DND-41 (cell line): ENCODE data around the gene AUTS2.

ENCODE experiments used
- ATAC-seq: fragments of 200-7000 bp; cut with Tn5 transposase; 3 replicates; pipeline ENCODE4 v1.9.1; 2021; ENCODE audit warnings: low read depth; ENCODE audit not compliant: insufficient read depth
- DNase-seq: peaks from one replicate; pipeline ENCODE4 v3.0.0-alpha.2; 2020
- H2AFZ ChIP-seq: 2 replicates; pipeline ENCODE4 v1.6.0; 2012; ENCODE audit warnings: low read depth, low read length
- H3K27ac ChIP-seq: 2 replicates; pipeline ENCODE4 v1.5.1; 2012; ENCODE audit warnings: low read length, inconsistent platforms
- H3K27me3 ChIP-seq: fragments of 200-600 bp; sonication (generic); 2 replicates; pipeline ENCODE4 v1.6.0; 2012; ENCODE audit warnings: low read length, mild to moderate bottlenecking, inconsistent platforms; ENCODE audit not compliant: insufficient read depth, poor library complexity
- H3K36me3 ChIP-seq: 2 replicates; pipeline ENCODE4 v1.5.1; 2012; ENCODE audit warnings: low read length, inconsistent platforms; ENCODE audit not compliant: insufficient read depth
- H3K4me1 ChIP-seq: 2 replicates; pipeline ENCODE4 v1.5.1; 2012; ENCODE audit warnings: mild to moderate bottlenecking, low read length; ENCODE audit not compliant: insufficient read depth
- H3K4me2 ChIP-seq: 2 replicates; pipeline ENCODE4 v1.6.0; 2012; ENCODE audit warnings: mild to moderate bottlenecking, moderate library complexity, low read length, inconsistent platforms; ENCODE audit not compliant: insufficient read depth
- H3K4me3 ChIP-seq, 2 experiments: fragments of 200-600 bp in 1 of 2; shearing (Covaris generic) in 1 of 2; 2 replicates each; pipeline ENCODE4 v1.5.1; 2012 to 2016; ENCODE audit warnings: inconsistent platforms in 2 of 2, low read length in 2 of 2, mild to moderate bottlenecking in 2 of 2, low read depth in 1 of 2, moderate library complexity in 1 of 2
- H3K79me2 ChIP-seq: 2 replicates; pipeline ENCODE4 v1.6.0; 2012; ENCODE audit warnings: low read length, inconsistent platforms; ENCODE audit not compliant: insufficient read depth
- H3K9ac ChIP-seq: 2 replicates; pipeline ENCODE4 v1.6.0; 2012; ENCODE audit warnings: low read depth, mild to moderate bottlenecking, inconsistent platforms, low read length, moderate library complexity
- H3K9me3 ChIP-seq: 2 replicates; pipeline ENCODE4 v1.5.1; 2012; ENCODE audit warnings: low read length, moderate library complexity, mild to moderate bottlenecking, inconsistent platforms; ENCODE audit not compliant: insufficient read depth, severe bottlenecking
- H4K20me1 ChIP-seq: 2 replicates; pipeline ENCODE4 v1.6.0; 2012; ENCODE audit warnings: low read length; ENCODE audit not compliant: insufficient read depth
- EZH2 ChIP-seq: IDR thresholded peaks from 3 replicates; pipeline ENCODE4 v1.6.1; 2012; ENCODE audit warnings: borderline replicate concordance, low read depth, mild to moderate bottlenecking, moderate library complexity, low read length, inconsistent platforms; ENCODE audit not compliant: severe bottlenecking
- TF ChIP-seq, protein P1 (sequence below): IDR thresholded peaks from 2 replicates; pipeline ENCODE4 v1.5.1; 2012; ENCODE audit warnings: borderline replicate concordance, low read length, moderate library complexity, mild to moderate bottlenecking; ENCODE audit not compliant: poor library complexity, severe bottlenecking; ENCODE audit errors: extremely low read depth

Gene AUTS2

DNA sequence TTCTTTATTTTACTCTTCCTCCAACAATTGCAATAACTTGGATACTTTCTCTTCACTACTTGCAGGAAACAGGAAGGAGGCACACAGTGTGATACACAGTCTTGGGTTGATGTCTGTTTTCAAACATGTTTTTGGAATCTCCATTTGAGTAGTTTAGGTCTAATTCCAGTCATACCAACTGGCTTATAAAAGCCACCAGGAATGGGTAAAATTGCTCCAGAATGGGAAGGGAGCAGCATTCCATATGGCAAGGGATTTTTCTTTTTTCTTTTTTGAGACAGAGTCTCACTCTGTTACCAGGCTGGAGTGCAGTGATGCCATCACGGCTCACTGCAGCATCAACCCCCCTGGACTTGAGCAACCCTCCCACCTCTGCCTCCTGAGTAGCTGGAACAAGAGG is 988.5 kb downstream of the AUTS2 start:
- H3K9me3 ChIP-seq = no peaks in the 10 kb centered on the region
- DNase-seq = no peak
- H3K27me3 ChIP-seq = no peaks in the 10 kb centered on the region
- H4K20me1 ChIP-seq = no peaks in the 10 kb centered on the region
- TF ChIP-seq EZH2 = no peak
- TF ChIP-seq, protein P1, sequence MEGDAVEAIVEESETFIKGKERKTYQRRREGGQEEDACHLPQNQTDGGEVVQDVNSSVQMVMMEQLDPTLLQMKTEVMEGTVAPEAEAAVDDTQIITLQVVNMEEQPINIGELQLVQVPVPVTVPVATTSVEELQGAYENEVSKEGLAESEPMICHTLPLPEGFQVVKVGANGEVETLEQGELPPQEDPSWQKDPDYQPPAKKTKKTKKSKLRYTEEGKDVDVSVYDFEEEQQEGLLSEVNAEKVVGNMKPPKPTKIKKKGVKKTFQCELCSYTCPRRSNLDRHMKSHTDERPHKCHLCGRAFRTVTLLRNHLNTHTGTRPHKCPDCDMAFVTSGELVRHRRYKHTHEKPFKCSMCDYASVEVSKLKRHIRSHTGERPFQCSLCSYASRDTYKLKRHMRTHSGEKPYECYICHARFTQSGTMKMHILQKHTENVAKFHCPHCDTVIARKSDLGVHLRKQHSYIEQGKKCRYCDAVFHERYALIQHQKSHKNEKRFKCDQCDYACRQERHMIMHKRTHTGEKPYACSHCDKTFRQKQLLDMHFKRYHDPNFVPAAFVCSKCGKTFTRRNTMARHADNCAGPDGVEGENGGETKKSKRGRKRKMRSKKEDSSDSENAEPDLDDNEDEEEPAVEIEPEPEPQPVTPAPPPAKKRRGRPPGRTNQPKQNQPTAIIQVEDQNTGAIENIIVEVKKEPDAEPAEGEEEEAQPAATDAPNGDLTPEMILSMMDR = no peak
- no peak overlapping the region for H3K9ac ChIP-seq
- H3K4me2 ChIP-seq = no peak overlapping the region
- no peaks in the 10 kb centered on the region for H3K36me3 ChIP-seq
- no peaks in the 10 kb centered on the region for H3K79me2 ChIP-seq
- no peak overlapping the region for H3K27ac ChIP-seq
- no peak overlapping the region for H3K4me3 ChIP-seq
- H2AFZ ChIP-seq = no peak overlapping the region
- H3K4me1 ChIP-seq = no peaks in the 10 kb centered on the region
- no peak for ATAC-seq

DNA sequence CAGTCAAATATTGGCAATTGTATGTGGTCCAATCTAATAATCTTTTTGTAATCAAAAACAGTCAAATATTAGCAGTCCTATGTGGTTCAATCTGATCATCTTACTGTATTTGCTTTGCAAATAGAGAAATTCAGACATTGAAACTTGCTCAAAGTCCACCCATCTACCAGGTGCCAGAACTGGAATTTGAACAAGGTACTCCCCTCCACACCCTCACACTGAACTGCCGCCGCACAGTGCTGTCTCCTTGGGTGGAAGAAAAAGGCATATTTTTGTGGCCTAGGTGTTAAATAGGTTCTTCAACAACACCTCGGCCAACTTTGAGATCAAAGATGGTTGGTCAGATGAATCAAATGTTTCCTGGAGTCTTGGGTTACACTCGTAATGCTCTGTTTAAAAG is 989.5 kb downstream of the AUTS2 start:
- Histone ChIP-seq H3K4me2 (no peak overlapping the region), H4K20me1 (no peaks in the 10 kb centered on the region), H3K36me3 (no peaks in the 10 kb centered on the region), H3K27me3 (no peaks in the 10 kb centered on the region), H3K27ac (no peak overlapping the region), H3K9me3 (no peaks in the 10 kb centered on the region), H3K4me3 (no peak overlapping the region), H2AFZ (no peak overlapping the region), H3K9ac (no peak overlapping the region), H3K4me1 (no peaks in the 10 kb centered on the region), H3K79me2 (no peaks in the 10 kb centered on the region)
- no peak for DNase-seq
- ATAC-seq = no peak
- TF ChIP-seq EZH2 = no peak
- TF ChIP-seq, protein P1 = no peak

DNA sequence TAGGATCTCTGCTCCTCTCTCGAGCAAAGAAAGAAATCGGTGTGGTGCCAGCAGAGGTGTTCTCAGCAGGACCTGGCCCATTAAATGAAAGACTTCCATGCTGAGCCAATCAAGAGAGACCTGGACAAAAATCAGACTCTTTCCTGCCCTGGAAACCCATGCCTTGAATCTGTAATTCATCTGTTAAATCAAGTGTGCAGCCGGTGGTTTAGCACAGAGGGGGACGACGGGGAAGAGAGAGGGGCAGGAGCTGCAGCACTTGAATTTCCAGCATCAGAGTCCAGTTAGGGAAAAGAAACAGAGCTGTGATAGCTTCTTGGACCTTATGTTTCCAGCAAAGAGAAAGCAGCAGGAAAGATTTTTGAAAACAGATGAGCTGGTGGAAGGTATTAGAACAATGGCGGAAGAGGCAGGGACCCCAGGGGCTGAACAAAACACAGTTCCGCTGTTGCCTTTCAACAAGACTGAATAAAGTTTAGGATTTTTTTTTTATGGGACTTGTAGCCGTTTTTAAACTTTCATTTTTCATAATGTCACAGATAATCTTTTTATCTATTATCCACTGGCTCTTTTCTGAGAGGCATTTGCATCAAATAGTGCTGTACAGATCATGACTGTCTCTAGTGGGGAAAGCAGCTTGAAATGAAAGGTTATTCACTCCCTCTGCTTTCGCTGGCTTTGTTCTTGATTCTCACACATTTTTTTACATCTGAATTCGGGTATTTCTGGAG is 990.1 kb downstream of the AUTS2 start:
- ATAC-seq (no peak), DNase-seq (no peak)
- no peak overlapping the region for H3K4me2 ChIP-seq
- no peak overlapping the region for H2AFZ ChIP-seq
- H3K36me3 ChIP-seq = no peaks in the 10 kb centered on the region
- no peaks in the 10 kb centered on the region for H4K20me1 ChIP-seq
- H3K9ac ChIP-seq = no peak overlapping the region
- H3K4me3 ChIP-seq = no peak overlapping the region
- no peak for TF ChIP-seq EZH2
- TF ChIP-seq, protein P1 = no peak
- no peaks in the 10 kb centered on the region for H3K27me3 ChIP-seq
- no peaks in the 10 kb centered on the region for H3K9me3 ChIP-seq
- no peaks in the 10 kb centered on the region for H3K79me2 ChIP-seq
- no peak overlapping the region for H3K27ac ChIP-seq
- no peaks in the 10 kb centered on the region for H3K4me1 ChIP-seq
